Neural cell (in vitro differentiated cells): ENCODE measurements around the gene EML4.

Source experiments
- EZH2 ChIP-seq: fragments of 200-600, 300-800 bp; shearing (Covaris generic), sonication (generic); IDR thresholded peaks from 2 replicates; pipeline ENCODE4 v1.6.1; 2014; ENCODE audit warnings: antibody characterized with exemption, low read length, borderline replicate concordance, mild to moderate bottlenecking; ENCODE audit not compliant: insufficient read depth, poor library complexity, severe bottlenecking
- TAF1 ChIP-seq: IDR thresholded peaks from 2 replicates; pipeline ENCODE4 v1.6.1; 2012; ENCODE audit warnings: low read depth
- TF ChIP-seq, protein P1 (sequence below): fragments of 450-650 bp; IDR thresholded peaks from 2 replicates; pipeline ENCODE4 v1.5.1; 2014; ENCODE audit warnings: antibody characterized with exemption, mild to moderate bottlenecking, moderate library complexity; ENCODE audit not compliant: poor library complexity, severe bottlenecking

- no peak for TF ChIP-seq EZH2
- TF ChIP-seq, protein P1, sequence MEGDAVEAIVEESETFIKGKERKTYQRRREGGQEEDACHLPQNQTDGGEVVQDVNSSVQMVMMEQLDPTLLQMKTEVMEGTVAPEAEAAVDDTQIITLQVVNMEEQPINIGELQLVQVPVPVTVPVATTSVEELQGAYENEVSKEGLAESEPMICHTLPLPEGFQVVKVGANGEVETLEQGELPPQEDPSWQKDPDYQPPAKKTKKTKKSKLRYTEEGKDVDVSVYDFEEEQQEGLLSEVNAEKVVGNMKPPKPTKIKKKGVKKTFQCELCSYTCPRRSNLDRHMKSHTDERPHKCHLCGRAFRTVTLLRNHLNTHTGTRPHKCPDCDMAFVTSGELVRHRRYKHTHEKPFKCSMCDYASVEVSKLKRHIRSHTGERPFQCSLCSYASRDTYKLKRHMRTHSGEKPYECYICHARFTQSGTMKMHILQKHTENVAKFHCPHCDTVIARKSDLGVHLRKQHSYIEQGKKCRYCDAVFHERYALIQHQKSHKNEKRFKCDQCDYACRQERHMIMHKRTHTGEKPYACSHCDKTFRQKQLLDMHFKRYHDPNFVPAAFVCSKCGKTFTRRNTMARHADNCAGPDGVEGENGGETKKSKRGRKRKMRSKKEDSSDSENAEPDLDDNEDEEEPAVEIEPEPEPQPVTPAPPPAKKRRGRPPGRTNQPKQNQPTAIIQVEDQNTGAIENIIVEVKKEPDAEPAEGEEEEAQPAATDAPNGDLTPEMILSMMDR = no peak
- no peak for TF ChIP-seq TAF1
Measured at GRCh38 chr2:42342795-42343241, 173.7 kb downstream of the EML4 start.
